HG03354 (cell line): ENCODE data around the gene HEXIM1.
"Not testable (repeated sequence)": the region's sequence is repeated elsewhere in the genome, so short reads cannot be mapped to it uniquely, and the experiment has no call there.

Experiments
- ATAC-seq: cut with Tn5 transposase; IDR thresholded peaks from one replicate; pipeline ENCODE4 v1.9.1; 2021; ENCODE audit warnings: mild to moderate bottlenecking; ENCODE audit not compliant: unreplicated experiment, poor library complexity, severe bottlenecking

Gene HEXIM1

DNA sequence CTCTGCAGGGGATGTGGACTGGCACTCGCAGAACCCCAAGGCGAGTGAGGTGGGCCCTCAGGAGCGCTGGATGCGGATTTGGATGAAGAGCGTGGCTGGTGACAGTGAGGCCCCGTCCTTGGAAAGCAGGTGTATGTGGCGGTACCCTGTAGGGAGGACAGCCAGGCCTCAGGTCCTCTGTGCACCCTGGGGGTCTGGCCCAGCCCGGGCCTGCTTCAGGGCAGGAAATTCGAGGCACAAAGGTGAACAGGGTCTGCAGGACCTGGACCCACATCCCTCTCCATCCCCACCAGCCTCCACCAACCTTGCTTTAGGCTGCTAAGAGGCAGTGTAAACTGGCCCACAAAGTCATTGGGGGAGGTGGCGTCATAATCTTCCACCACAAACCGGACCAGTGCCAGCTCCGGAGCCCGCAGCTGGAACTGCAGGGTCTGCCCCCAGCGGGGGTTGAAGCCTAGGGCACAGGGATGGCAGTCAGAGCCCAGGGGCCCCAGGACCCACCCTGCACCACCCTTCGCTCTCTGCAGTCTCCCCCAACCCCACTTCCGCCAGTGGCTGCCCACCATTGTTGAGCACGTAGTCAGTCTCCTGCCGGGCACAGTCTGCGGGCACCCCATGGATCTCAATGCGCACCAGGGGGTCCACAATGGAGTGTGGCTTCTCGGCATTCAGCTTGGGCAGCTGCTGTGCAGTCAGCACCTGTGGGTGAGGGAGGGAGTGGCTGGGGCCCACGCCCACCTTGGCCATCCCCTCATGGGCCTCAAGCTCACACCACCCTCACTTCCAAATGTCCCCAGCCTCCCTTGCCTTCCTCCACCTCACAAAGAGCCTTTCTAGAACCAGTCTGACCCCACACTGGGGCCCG, 35.5 kb upstream of the HEXIM1 start:
- ATAC-seq = no peak

DNA sequence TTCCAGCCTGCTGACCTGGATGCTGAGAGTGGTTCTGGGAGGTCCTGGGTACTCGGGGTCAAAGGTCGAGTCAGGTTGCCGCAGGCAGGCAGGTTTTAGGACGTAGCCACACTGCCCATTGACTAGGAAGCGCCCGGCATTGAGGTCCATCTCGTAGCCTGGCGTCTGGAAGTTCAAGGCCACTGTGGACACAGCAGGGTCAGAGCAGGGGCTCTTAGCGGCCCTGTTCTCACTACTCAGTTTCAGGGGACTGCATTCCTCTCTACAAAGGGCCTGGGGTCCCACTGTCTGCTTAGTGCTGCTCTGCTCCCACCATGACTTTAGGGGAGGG, 34.9 kb upstream of the HEXIM1 start:
- ATAC-seq = no peak

DNA sequence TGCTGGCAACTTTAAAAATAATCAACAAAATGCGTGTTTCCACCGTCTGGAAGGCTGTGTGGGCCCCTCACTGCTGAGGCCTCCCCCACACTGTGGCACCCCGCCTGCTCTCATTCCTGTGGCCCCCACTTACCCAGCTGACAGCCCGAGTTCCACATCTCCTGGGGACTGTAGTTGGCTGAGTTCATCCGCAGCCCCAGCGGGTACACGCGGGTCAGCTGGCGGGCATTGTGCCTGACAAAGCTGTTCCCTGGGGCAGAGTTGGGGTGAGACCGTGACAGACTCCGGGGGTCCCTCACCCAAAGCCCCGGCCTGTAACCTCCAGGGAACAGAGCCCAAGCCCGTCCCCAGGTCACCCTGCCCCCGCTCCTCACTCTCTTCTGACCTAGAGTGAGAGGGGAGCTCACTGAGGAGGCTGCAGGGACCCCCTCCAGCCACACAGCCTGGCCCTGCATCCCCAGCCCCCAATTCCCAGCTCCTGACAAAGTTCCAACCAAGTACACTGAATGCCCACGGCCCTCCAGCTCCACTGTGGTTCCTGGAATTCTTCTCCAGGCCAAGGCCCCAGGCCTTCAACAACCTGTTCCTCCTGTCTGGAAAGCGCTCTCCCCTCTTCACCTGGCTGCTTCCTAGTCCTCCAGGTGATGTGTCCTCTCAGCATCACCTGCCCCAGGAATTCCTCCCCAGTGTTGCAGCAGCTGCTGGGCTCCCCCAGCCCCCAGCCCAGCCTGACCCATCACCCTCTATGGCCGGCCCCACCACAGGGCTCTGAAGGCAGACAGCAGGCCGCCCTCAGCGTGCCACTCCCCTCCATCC, 34.0 kb upstream of the HEXIM1 start:
- ATAC-seq = no peak

- ATAC-seq = no peak
These were observed 33.2 kb upstream of the HEXIM1 start for GRCh38 chr17:45115015-45115625.

GRCh38 chr17:45115871-45116270, 32.4 kb upstream of the HEXIM1 start:
- no peak for ATAC-seq

GRCh38 chr17:45116434-45117016, 31.8 kb upstream of the HEXIM1 start:
- ATAC-seq = no peak

DNA sequence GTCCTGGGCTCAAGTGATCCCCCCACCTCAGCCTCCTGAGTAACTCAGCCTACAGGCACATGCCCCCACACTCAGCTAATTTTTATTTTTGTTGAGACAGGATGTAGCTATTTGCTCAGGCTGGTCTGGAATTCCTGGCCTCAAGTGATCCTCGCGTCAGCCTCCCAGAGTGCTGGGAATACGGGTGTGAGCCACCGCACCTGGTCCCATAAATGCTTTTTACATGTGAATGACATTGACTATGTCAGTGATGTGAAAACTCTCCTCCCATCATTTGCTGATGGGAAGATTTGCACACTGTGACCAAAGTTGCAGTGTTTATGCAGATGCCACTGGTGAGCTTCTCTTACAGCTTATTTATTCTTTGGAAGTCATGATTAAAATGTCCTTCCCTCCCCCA, 30.9 kb upstream of the HEXIM1 start:
- ATAC-seq = no peak

DNA sequence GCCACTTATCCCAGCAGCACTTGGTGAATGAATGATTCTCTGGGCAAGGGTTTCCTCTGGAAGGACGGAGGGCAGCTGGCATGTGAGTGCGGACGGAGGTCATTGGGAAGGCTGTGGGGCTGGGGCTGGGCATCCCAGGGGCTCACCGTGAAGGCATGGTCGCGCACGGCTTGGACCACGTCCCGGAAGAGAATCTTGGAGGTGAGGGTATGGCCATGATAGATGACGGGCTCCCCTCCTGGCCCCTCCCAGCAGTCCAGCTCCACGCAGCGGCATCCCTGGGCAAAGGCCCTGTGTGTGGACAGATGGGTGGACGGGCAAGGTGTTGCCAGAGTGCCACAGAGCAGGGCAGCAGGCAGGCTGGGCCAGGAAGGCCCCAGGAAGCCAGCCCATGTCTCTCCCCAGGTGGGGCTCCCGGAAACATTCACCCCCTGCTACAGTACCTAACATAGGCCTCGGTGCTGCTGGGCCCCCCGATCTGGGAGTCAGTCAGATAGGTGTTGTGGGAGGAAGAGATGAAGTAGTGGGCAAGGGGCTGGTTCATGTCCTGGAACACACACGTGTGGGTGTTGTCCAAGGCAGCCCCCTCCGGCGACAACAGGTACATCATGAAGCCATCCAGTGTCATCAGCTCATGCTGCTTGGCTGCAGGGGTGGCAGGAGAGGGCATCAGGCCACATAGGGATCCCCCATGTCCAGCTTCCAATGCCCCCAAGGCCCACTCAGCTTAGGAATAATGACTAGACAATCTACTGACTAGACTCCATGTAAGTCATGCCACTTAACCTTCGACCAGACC, 30.2 kb upstream of the HEXIM1 start:
- ATAC-seq = no peak

DNA sequence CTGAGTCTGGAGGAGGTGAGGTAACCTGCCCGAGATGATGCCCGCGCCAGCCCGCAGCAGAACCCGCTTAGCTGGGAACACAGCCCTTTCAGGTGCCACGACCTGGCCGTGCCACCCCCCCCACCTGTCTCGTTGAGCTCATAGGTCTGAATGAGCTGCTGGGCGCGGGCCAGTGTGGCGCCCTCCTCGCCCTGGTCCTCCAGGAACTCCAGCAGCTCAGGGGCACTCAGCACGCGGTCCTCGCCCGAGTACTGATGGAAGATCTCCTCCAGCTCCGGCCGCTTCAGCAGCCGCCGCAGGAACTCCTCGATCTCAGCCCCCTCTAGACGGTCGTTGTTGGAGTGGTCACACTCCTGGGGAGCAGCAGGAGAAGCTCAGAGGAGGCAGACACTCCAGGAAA, 29.6 kb upstream of the HEXIM1 start:
- no peak for ATAC-seq

DNA sequence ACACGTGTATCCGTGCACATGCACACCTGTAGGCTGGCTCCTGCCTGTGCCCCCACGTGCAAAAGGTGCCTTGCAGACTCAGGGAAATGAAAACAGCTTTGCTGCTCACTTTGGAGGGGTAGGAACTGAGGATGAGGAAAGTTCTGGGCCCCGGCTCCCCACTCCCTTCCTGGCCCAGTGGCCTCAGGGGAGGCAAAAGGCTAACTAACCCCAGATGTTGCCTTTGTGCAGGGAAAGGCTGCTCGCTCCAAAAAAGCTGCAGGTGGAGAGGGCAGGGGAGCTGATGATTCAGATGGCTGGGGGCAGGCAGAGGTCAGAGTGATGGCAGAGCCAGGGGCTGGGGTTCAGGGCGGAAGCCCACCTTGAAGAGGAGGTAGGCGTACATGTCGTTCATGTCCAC, 28.3 kb upstream of the HEXIM1 start:
- no peak for ATAC-seq

- no peak for ATAC-seq
These were observed 27.7 kb upstream of the HEXIM1 start for GRCh38 chr17:45120558-45120957.

- no peak for ATAC-seq
These were observed 27.2 kb upstream of the HEXIM1 start for GRCh38 chr17:45121055-45121454.

GRCh38 chr17:45123076-45123770, 25.1 kb upstream of the HEXIM1 start:
- no peak for ATAC-seq

- ATAC-seq = no peak
These were observed 24.1 kb upstream of the HEXIM1 start for GRCh38 chr17:45123930-45124796.

- ATAC-seq = not testable (repeated sequence)
These were observed 23.5 kb upstream of the HEXIM1 start for GRCh38 chr17:45124797-45125122.

DNA sequence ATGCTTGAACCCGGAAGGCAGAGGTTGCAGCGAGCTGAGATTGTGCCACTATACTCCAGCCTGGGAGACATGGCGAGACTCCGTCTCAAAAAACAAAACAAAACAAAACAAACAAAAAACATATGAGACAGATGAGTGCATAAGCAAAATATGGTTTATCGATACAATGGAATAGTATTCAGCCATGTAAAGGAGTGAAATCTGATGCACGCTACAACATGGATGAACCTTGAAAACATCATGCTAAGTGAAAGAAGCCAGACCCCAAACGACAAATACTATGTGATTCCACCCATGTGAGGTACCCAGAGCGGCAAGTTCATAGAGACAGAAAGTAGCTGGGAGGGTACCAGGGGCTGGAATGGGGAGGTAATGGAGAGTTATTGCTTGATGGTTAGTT, 22.8 kb upstream of the HEXIM1 start:
- no peak for ATAC-seq

- no peak for ATAC-seq
These were observed 21.1 kb upstream of the HEXIM1 start for GRCh38 chr17:45127207-45127547.

GRCh38 chr17:45127548-45128300, 20.6 kb upstream of the HEXIM1 start:
- no peak for ATAC-seq
